Measurements from ENCODE around the gene CCDC188.

The CCDC188 gene

DNA sequence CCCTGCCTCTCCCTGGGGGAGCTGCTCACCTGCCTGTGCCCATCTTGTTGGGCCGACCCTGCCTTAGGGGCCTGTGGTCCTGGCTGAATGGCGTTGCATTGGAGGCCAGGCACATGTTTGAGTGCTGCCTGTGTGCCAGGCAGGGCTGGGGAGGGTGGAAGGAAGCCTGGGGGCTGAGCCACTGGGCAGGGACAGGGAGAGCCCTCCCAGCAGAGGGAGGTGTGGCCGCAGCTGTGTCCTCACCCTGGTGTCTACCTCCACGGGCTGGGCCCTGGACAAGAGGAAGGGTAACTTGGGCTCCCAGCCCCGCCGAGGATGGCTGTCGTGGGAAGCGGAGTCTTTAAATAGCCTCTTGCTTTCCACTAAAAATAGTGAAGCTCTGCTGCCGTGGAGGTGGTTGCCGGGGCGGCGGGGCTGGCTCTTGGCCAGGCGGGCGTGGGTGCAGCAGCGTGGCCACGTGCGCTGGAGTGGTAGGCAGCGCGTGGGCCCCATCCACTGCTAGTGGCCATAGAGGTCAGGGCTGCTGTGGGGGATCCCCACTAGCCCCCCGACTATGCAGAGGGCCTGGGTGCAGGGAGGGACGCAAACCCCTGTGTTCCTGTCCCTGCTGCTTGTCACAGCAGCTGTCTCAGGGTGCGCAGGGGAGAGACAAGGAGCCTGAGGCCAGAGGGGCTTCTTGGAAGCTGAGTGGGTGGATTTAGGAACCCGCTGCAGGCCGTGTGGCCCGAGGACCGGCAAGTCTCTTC lies 13.0 kb downstream of the CCDC188 start:
- H3K4me1 ChIP-seq (ENCODE audit: control insufficient read depth, insufficient read depth, low read length), result no peaks in the 10 kb centered on the region
- no peak overlapping the region for H3K4me3 ChIP-seq (ENCODE audit: low read depth, low read length)
- H3K36me3 ChIP-seq (ENCODE audit: control insufficient read depth, insufficient read depth, low read length), result peaks cover 10% of the 10 kb centered on the region; the same call in 1 of the 2 replicates
- no peaks in the 10 kb centered on the region for H3K27me3 ChIP-seq (ENCODE audit: control insufficient read depth, insufficient read depth, low read length)
- no peak overlapping the region for H3K27ac ChIP-seq (ENCODE audit: low read depth, low read length)
- no peak overlapping the region for H3K9ac ChIP-seq (ENCODE audit: low read depth, low read length)
- H3K9me3 ChIP-seq (ENCODE audit: control insufficient read depth, insufficient read depth, low read length), result no peaks in the 10 kb centered on the region

DNA sequence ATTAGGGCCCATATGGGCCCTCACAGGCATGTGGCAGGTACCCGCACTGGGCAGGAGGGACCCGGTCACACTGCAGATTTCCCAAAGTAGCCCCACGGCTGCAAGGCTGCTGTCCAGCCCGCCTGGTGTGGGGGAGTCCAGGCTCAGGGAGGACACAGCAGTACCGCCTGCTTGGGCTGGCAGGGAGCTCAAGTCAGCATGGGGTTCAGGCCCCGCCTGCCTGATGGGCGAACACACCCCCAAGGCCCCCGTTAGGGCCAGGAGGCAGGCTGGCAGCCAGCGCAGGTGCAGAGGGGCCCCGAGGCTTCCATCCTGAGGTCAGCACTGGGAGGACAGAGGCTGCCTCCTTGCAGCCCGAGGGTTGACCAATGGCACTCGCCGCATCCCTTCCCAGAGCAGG lies 13.7 kb downstream of the CCDC188 start:
- H3K36me3 ChIP-seq (ENCODE audit: control insufficient read depth, insufficient read depth, low read length), result peaks cover 10% of the 10 kb centered on the region; the same call in 1 of the 2 replicates
- no peaks in the 10 kb centered on the region for H3K9me3 ChIP-seq (ENCODE audit: control insufficient read depth, insufficient read depth, low read length)
- no peaks in the 10 kb centered on the region for H3K4me1 ChIP-seq (ENCODE audit: control insufficient read depth, insufficient read depth, low read length)
- no peak overlapping the region for H3K9ac ChIP-seq (ENCODE audit: low read depth, low read length)
- no peak overlapping the region for H3K4me3 ChIP-seq (ENCODE audit: low read depth, low read length)
- H3K27me3 ChIP-seq (ENCODE audit: control insufficient read depth, insufficient read depth, low read length), result no peaks in the 10 kb centered on the region
- H3K27ac ChIP-seq (ENCODE audit: low read depth, low read length), result no peak overlapping the region

DNA sequence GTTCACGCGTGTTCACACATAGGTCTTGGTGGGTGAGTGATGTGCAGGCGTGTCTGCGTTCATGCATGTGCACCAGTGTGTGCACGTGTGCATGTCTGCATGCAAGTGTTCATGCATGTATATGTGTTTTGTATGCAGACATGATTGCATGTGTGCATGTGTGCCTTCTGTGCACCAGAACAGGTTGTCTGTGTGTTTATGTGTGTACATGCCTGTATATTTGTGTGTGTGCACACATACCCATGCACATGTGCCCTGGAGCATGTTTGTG lies 14.3 kb downstream of the CCDC188 start:
- no peaks in the 10 kb centered on the region for H3K9me3 ChIP-seq (ENCODE audit: control insufficient read depth, insufficient read depth, low read length)
- H3K4me1 ChIP-seq (ENCODE audit: control insufficient read depth, insufficient read depth, low read length), result no peaks in the 10 kb centered on the region
- no peak overlapping the region for H3K27ac ChIP-seq (ENCODE audit: low read depth, low read length)
- no peak overlapping the region for H3K4me3 ChIP-seq (ENCODE audit: low read depth, low read length)
- H3K9ac ChIP-seq (ENCODE audit: low read depth, low read length), result no peak overlapping the region
- H3K36me3 ChIP-seq (ENCODE audit: control insufficient read depth, insufficient read depth, low read length), result peaks cover 8% of the 10 kb centered on the region; the same call in 1 of the 2 replicates
- H3K27me3 ChIP-seq (ENCODE audit: control insufficient read depth, insufficient read depth, low read length), result no peaks in the 10 kb centered on the region

DNA sequence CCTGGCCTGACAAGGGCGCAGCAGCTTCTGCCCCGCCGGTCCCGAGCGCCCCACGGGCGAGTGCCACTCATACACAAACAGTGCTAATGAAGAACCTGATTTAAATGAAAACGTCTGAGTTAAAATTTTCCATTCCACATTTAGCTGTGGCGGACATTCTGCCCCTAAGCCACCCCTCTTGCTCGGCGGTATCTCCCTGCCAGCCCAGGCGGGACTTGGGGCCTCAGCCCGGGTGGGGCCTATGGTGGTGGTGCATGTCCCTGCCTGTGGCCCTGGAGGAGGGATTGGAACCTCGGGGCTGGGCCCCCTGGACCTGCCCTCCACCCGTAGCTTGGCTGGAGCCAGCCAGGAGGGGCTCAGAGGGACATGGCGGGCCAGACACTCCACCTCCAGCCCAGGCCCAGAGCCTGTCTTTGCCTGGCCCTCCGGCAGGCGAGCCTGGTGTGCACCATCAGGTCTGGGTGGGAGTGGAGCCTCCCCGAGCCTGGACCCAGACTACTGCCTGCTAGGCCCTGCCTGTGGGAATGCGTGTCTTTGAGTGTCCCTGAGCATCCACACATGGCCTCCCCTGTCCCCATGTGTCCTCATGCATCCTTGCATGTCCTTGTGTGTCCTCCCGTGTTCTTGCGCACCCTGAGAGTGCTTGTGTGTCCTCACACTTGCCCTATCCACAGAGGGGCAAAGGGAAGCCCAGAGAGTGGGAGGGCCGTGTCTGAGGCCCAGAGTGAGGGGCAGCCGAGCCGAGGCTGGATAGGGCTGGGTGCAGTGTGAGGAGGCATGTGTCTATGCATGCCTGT lies 14.9 kb downstream of the CCDC188 start:
- Histone ChIP-seq H3K27me3 (ENCODE audit: control insufficient read depth, insufficient read depth, low read length) (no peaks in the 10 kb centered on the region), H3K36me3 (ENCODE audit: control insufficient read depth, insufficient read depth, low read length) (peaks cover 8% of the 10 kb centered on the region; the same call in 1 of the 2 replicates), H3K9ac (ENCODE audit: low read depth, low read length) (no peak overlapping the region), H3K4me1 (ENCODE audit: control insufficient read depth, insufficient read depth, low read length) (no peaks in the 10 kb centered on the region), H3K4me3 (ENCODE audit: low read depth, low read length) (no peak overlapping the region), H3K9me3 (ENCODE audit: control insufficient read depth, insufficient read depth, low read length) (no peaks in the 10 kb centered on the region), H3K27ac (ENCODE audit: low read depth, low read length) (no peak overlapping the region)

DNA sequence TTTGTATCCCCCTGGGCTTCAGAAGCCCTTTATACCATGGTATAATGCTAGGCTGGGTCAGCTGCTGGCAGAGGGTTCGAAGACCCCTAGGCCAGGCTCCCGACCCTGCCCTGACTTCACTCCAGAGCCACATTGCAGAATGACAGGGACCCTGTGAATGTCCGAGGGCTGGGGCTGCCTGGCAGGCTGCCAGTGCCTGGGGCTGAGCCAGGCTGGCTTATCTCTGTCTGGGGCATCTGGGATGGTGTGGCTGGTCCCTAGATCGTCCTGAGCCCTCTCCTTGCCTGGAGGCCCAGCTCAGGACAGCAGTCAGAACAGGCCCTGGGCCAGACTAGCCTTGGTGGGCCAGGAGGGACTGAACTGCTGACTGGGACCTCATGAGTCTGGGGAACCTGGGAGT lies 15.6 kb downstream of the CCDC188 start:
- Histone ChIP-seq H3K4me1 (ENCODE audit: control insufficient read depth, insufficient read depth, low read length) (no peaks in the 10 kb centered on the region), H3K9me3 (ENCODE audit: control insufficient read depth, insufficient read depth, low read length) (no peaks in the 10 kb centered on the region), H3K9ac (ENCODE audit: low read depth, low read length) (no peak overlapping the region), H3K27ac (ENCODE audit: low read depth, low read length) (no peak overlapping the region), H3K4me3 (ENCODE audit: low read depth, low read length) (no peak overlapping the region), H3K36me3 (ENCODE audit: control insufficient read depth, insufficient read depth, low read length) (peaks cover 8% of the 10 kb centered on the region; the same call in 1 of the 2 replicates), H3K27me3 (ENCODE audit: control insufficient read depth, insufficient read depth, low read length) (no peaks in the 10 kb centered on the region)

DNA sequence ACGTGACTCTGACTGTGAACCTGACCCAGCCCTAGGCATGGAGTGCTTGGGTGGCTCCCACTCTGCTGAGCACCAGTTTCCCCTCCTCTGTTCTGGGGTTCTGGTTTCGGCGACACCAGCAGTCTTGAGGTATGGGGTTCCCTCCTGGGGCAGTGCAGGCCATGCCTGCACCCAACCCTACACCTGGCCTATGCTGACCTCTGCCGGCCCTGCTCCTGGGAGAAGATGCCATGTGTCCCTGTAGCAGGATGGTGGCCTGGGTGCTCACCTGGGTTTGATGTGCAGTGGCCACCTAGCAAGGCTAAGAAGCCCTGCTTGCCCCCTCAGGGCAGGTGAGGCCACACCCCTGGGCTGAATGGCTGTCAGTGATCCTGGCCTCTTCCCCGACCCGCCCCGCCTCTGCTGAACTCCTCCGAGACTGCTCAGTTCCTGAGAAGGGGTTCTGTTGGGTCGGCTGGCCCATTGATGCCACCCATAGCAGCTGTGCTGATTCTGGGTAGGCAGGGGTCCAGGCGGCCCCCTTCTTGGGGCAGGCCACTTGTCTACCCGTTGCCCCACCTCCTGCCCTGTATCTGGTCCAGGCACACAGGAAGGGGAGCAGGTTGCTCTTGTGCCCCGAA lies 16.8 kb downstream of the CCDC188 start:
- Histone ChIP-seq H3K4me3 (ENCODE audit: low read depth, low read length) (no peak overlapping the region), H3K27me3 (ENCODE audit: control insufficient read depth, insufficient read depth, low read length) (no peaks in the 10 kb centered on the region), H3K36me3 (ENCODE audit: control insufficient read depth, insufficient read depth, low read length) (0 out of 2 replicates have a peak, but pooled peaks cover under 1% of the 10 kb centered on the region), H3K9ac (ENCODE audit: low read depth, low read length) (no peak overlapping the region), H3K4me1 (ENCODE audit: control insufficient read depth, insufficient read depth, low read length) (no peaks in the 10 kb centered on the region), H3K27ac (ENCODE audit: low read depth, low read length) (no peak overlapping the region), H3K9me3 (ENCODE audit: control insufficient read depth, insufficient read depth, low read length) (no peaks in the 10 kb centered on the region)

DNA sequence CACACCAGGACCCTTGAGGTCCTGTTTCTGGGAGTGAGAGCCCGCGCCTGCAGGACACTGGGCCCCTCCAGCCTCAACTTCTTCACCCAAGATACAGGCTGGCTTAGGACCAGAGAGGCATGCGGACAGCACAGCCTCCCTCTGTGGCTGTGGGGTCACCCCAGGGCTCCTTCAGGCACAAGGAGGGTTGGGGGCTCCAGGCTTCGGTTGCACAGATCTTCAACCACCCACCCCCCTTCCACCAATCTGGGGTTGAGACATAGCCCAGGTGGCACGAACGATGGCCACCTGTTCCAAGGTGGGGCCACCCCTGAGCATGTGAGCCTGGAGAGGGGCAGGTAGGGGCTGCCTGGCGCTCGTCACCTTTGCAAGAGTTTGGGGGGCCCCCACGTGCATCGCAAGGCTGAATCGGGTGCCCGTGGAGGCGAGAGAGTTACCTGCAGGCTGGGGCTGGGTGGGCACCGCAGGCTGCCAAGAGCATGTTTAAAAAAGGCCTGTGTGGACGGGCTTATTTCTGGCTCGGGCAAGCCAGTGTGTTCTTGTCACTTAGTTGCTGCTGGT lies 18.1 kb downstream of the CCDC188 start:
- H3K36me3 ChIP-seq (ENCODE audit: control insufficient read depth, insufficient read depth, low read length), result peaks cover 3% of the 10 kb centered on the region
- no peak overlapping the region for H3K9ac ChIP-seq (ENCODE audit: low read depth, low read length)
- no peaks in the 10 kb centered on the region for H3K9me3 ChIP-seq (ENCODE audit: control insufficient read depth, insufficient read depth, low read length)
- peak overlapping the region; percentile 69 for H3K4me3 ChIP-seq (ENCODE audit: low read depth, low read length)
- no peak overlapping the region for H3K27ac ChIP-seq (ENCODE audit: low read depth, low read length)
- no peaks in the 10 kb centered on the region for H3K4me1 ChIP-seq (ENCODE audit: control insufficient read depth, insufficient read depth, low read length)
- no peaks in the 10 kb centered on the region for H3K27me3 ChIP-seq (ENCODE audit: control insufficient read depth, insufficient read depth, low read length)

DNA sequence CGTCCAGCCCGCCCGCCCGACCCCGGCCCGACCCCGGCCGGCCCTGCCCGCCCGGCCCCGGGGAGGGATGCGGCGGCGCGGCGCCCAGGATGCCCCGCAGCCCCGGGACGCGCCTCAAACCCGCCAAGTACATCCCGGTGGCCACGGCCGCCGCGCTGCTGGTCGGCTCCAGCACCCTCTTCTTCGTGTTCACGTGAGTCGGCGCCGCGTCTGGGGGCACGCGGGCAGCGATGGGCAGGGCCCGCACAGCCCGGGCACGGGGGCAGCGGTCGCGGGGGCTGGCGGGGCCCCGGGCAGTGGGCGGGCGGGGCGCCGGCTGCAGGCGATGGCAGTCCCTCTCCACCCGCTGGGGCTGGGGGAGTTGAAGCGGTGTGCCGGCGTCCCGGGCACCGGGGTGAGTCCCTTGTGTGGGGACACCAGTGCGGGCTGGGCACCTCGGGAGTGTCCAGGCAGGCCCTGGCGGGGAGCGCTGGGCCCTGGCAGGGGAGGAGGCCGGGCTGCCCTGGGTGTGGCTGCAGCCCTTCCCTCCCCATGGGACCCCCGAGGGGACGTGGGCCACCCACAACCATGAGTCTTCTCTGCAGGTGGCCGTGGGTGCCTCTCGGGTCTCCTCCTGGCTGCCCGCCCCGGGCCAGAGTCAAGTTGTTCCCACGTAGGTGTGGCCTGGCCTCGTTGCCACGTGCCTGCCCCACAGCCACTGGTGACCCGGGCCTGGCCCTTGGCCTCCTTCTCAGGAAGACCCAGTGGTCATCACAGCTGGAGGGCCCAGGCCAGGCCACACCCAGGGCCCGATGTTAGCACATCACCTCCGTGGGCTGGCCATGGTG lies 18.8 kb downstream of the CCDC188 start:
- Histone ChIP-seq H3K9me3 (ENCODE audit: control insufficient read depth, insufficient read depth, low read length) (no peaks in the 10 kb centered on the region), H3K36me3 (ENCODE audit: control insufficient read depth, insufficient read depth, low read length) (peaks cover 10% of the 10 kb centered on the region), H3K27me3 (ENCODE audit: control insufficient read depth, insufficient read depth, low read length) (no peaks in the 10 kb centered on the region), H3K27ac (ENCODE audit: low read depth, low read length) (no peak overlapping the region), H3K9ac (ENCODE audit: low read depth, low read length) (peak overlapping the region; percentile 25; the same call in 1 of the 2 replicates), H3K4me1 (ENCODE audit: control insufficient read depth, insufficient read depth, low read length) (no peaks in the 10 kb centered on the region), H3K4me3 (ENCODE audit: low read depth, low read length) (peak overlapping the region; percentile 69)

DNA sequence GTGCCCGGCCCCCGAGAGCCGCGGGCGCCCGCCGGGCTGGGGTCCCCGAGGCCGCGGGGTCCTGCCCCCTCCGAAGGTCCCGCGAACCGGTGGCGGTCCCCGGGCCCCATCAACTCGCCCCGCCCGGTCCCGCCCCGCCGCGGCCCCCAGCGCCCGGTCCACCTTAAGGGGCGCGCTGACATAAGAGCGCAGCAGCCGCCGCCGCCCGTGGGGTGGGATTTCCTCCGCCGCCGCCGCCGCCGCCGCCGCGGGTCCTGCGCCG lies 19.3 kb downstream of the CCDC188 start, which contains the start of gene ZDHHC8:
ZDHHC8 (plus strand) TSS at position 208 of the 262 bp plus-strand sequence. CDS start 144 bp downstream, outside the sequence.
- H3K27ac ChIP-seq (ENCODE audit: low read depth, low read length), result no peak within 1 kb of the TSS
- H3K9ac ChIP-seq (ENCODE audit: low read depth, low read length), result peak within 1 kb of the TSS; percentile 25; the same call in 1 of the 2 replicates
- peaks cover 16% of the 10 kb centered on the region for H3K36me3 ChIP-seq (ENCODE audit: control insufficient read depth, insufficient read depth, low read length)
- H3K9me3 ChIP-seq (ENCODE audit: control insufficient read depth, insufficient read depth, low read length), result no peaks in the 10 kb centered on the region
- peak within 1 kb of the TSS; percentile 75 for H3K4me3 ChIP-seq (ENCODE audit: low read depth, low read length)
- no peaks in the 10 kb centered on the region for H3K4me1 ChIP-seq (ENCODE audit: control insufficient read depth, insufficient read depth, low read length)
- no peaks in the 10 kb centered on the region for H3K27me3 ChIP-seq (ENCODE audit: control insufficient read depth, insufficient read depth, low read length)

DNA sequence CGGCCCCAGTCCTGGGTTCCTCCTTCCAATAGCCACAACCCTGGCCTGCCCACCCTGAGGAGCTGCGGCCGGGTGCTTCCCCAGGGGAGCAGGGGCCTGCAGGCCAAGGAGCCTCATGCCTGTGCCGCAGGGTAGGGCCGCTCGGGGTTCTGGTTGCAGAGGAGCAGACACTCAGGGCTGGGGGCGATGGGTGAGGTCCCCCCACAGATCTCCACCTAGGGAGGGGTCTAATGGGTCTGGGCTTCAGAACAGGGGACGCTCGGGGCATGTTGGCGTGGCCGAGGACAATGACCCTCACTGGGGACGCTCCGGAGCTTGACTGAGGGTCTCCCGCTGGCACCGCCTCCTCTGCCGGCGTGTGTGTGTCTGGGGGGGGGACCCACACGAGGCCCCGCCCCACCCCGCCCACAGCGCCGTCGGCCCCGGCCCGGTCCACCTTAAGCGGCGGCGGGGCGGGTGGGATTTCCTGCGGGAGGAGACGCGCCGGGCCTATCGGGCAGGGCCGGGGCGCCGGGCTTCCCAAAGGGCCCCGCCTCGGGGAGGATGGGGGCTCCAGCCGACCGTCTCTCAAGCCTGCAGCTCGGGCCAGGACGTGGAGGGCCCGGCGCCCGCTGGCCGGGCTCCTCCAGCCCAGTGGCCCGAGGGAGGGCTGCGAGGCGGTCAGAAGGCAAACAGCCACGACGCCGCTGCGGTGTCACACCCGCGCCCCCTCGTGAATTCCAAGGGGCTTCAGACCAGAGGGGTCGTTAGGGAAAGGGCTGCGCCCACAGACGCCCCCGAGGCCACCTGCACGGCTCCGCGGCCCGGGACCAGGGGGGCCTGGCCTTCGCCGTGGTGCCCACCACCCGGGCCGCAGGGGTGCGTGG lies 19.9 kb downstream of the CCDC188 start:
- H3K4me3 ChIP-seq (ENCODE audit: low read depth, low read length), result peak overlapping the region; percentile 75
- H3K36me3 ChIP-seq (ENCODE audit: control insufficient read depth, insufficient read depth, low read length), result peaks cover 21% of the 10 kb centered on the region
- no peaks in the 10 kb centered on the region for H3K4me1 ChIP-seq (ENCODE audit: control insufficient read depth, insufficient read depth, low read length)
- H3K9me3 ChIP-seq (ENCODE audit: control insufficient read depth, insufficient read depth, low read length), result no peaks in the 10 kb centered on the region
- H3K9ac ChIP-seq (ENCODE audit: low read depth, low read length), result no peak overlapping the region
- H3K27me3 ChIP-seq (ENCODE audit: control insufficient read depth, insufficient read depth, low read length), result no peaks in the 10 kb centered on the region
- H3K27ac ChIP-seq (ENCODE audit: low read depth, low read length), result no peak overlapping the region
